Fibroblast of skin of back (primary cell): ENCODE data around the gene RNF17.
"Not testable (repeated sequence)": the region's sequence is repeated elsewhere in the genome, so short reads cannot be mapped to it uniquely, and the experiment has no call there.

Source experiments
- DNase-seq: peaks from one replicate; pipeline ENCODE4 v3.0.0-alpha.2; 2013

RNF17 gene

GRCh38 chr13:24742977-24743376 is 21.0 kb upstream of the RNF17 start:
- DNase-seq: no peak

DNA sequence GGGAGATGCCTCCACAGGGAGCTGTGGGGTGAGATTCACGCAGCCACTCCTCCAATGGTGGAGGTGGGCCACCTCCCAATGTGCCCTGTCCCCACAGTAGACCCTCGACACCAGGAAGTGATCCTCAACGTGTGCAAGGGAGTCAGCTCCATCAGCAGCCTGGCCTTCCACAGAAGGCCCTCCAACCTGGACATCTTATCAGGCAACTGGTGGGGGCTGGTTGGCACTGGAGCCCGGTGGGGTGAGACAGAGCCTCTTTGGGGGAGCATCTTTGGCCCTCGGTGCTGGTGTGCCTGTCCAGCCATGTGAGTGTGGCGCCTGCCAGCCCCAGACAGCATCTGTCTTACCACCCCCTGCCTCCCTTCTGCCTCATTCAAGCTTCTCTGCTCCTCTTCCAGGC is 19.7 kb upstream of the RNF17 start:
- no peak for DNase-seq

- DNase-seq: no peak
Measured at GRCh38 chr13:24745516-24745860, 18.5 kb upstream of the RNF17 start.

- no peak for DNase-seq
Measured at GRCh38 chr13:24745861-24746617, 17.9 kb upstream of the RNF17 start.

DNA sequence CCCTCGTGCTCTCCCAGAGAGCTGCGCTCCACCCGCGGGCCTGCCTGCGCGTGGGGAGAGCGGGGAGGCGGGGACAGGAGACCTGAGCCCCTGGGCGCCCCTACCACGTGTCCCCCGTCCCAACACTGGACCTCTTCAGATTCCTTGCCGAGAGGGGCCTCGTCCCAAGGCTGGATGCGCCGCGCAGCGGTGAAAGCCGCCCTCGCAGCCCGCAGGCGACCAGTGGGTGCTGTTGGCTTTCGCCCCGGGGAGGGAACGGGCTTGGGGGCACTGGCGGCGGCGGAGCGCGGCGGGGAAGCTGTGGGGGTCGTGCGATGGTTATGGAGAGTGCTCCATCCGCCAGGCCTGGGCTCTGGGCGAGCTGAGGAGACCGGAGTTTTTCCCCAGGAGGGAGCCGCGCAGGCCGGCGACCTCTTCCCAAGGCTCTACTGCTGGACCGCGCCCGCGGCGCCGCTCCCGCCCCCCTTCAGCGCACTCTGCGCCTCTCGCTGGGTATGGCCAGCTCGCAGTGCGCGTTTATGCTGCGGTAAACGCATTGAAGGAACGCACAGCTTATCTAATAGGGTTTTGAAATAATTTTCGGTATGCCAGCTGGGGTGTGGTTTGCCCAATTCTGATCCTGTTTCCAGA is 17.2 kb upstream of the RNF17 start:
- peak; percentile 5 for DNase-seq

- peak; percentile 9 for DNase-seq
Measured at GRCh38 chr13:24747248-24748060, 16.5 kb upstream of the RNF17 start.

- DNase-seq: no peak
Measured at GRCh38 chr13:24748061-24748400, 15.9 kb upstream of the RNF17 start.

- DNase-seq: no peak
Measured at GRCh38 chr13:24759197-24759596, 4.8 kb upstream of the RNF17 start.

GRCh38 chr13:24764276-24764630 is 284 bp downstream of the RNF17 start:
- DNase-seq: no peak

GRCh38 chr13:24777171-24777570 is 13.2 kb downstream of the RNF17 start:
- DNase-seq: no peak

DNA sequence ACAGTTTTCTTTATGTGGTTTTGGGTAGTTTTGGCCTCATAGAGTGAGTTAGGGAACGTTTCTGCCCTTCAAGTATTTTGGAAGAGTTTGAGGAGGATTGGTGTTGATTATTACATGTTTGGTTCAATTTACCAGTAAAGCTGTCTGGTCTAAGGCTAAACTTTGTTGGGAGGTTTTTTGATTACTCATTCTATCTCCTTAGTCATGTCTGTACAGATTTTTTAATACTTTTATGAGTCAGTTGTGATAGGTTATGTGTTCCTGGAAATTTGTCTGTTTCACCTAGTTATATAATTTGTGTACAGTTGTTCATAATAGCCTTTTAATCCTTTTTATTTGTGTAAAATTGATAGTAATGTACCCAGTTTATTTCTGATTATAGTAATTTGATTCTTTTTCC is 20.4 kb downstream of the RNF17 start:
- DNase-seq: no peak

DNA sequence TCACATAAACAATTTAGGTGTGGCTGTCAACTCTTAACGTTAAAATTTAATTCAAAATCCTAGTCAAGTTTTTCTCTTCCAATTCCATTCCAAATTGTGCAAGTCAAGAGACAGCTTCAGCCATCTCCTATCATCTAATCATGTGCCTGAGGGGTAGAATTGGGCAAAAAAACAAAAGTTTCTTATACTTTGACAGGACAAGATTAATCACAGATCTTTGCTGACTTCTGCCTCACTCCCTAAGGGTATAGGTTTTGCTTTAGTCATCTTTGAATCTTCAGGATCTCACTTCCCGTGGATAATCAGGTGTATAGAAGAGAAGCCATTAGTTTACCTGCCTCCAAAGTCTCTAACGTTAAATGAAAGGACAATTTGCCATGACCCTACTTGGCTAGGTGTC is 24.6 kb downstream of the RNF17 start:
- no peak for DNase-seq

- DNase-seq: no peak
Measured at GRCh38 chr13:24802074-24802473, 38.1 kb downstream of the RNF17 start.

- no peak for DNase-seq
Measured at GRCh38 chr13:24821207-24821606, 57.2 kb downstream of the RNF17 start.

GRCh38 chr13:24822640-24823039 is 58.7 kb downstream of the RNF17 start:
- DNase-seq: no peak

- DNase-seq: not testable (repeated sequence)
Measured at GRCh38 chr13:24823122-24823710, 59.2 kb downstream of the RNF17 start.

DNA sequence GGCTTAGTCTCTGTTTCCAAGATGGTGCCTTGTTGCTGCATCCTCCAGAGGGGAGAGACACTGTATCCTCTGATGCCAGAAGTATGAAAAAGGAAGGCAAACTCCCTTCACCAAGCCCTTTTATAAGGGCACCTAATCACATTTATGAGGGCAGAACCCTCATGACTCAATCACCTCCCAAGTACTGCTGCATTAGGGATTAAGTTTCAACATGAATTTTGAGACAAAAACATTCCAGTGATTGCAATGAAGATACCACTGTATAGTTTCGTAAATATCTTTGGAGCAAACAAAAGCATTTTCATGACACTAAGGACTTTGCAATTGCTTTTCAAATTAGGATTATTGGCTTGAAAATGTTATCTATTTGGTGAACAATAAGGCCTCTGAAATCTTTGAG is 63.8 kb downstream of the RNF17 start:
- no peak for DNase-seq

- no peak for DNase-seq
Measured at GRCh38 chr13:24834902-24835510, 71.0 kb downstream of the RNF17 start.

DNA sequence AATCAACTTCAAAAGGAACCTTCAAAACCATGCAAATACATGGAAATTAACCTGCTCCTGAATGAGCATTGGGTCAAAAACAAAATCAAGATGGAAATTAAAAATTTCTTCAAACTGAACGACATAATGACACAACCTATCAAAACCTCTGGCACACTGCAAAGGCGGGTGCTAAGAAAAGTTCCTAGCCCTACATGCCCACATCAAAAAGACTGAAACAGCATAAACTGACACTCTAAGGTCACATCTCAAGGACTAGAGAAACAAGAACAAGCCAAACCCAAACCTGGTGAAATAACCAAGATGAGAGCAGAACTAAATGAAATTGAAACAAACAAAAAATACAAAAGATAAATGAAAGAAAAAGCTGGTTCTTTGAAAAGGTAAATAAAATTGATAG is 73.6 kb downstream of the RNF17 start:
- not testable (repeated sequence) for DNase-seq

DNA sequence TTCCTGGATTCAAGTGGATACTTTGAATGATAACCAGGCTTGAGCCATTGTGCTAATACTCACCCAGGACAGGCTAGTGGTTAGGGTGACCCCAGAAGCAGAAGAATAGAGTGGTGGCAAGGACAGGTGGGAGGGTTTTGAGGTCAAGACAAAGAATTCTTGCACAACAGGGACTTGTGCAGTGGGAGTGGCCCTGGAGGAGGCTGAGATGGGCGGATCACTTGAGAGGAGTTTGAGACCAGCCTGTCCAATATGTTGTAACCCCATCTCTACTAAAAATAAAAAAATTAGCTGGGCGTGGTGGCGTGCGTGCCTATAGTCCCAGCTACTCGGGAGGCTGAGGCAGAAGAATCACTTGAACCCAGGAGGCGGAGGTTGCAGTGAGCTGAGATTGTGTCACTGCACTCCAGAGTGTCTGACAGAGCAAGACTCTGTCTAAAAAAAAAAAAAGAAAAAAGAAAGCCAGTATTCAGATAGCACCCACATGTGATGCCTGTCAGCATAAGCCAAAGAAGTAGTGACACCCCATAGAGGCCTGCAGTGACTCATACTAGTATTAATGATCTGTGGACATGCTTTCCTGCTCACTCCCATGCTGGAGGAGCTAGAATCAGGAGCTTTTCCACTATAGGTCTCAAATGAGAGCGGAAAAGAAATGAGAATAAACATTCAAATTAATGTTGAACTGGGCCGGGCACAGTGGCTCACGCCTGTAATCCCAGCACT is 78.7 kb downstream of the RNF17 start:
- DNase-seq: no peak

- no peak for DNase-seq
Measured at GRCh38 chr13:24851546-24851945, 87.6 kb downstream of the RNF17 start.

DNA sequence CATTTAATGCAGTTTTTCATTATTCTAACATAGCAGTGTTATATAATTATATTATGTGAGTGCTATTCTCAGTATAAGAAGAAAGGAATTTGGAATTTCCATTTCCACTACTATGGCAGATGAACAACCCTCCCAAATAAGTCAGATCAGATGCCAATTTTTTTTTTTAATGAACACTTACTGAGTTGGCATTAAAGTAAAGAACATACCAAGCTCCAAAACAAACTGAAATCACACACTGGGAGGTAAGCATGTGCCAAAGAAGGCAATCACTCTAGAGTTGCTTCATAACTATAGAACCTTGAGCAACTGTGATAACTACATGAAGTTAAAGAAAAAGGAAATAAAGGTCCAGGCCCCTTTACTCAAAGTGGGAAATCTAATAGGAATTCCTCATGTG is 90.3 kb downstream of the RNF17 start:
- DNase-seq: no peak
